OCI-LY7 (cell line): ENCODE results near the gene KDM4B. TPM values are rescaled to one million over a fixed set of nuclear protein-coding genes. Genes with fewer than 3 reads are reported as not detected.

Experiments used
- BruUV-seq: library from RNA; stranded (reverse); fragments of 400-500 nt; replicated peaks from 2 replicates; lab custom pipeline; 2021; lab: Mats Ljungman, UMichigan
- CTCF ChIA-PET: fragments of 300-600 bp; sonication (Branson Sonifier 250); formaldehyde crosslinking; loops from one replicate; lab custom pipeline; 2022; ENCODE audit warnings: antibody characterized with exemption; ENCODE audit not compliant: unreplicated experiment; lab: Charles Lee
- POLR2A ChIA-PET: fragments of 300-600 bp; sonication (Branson Sonifier 250); formaldehyde crosslinking; loops from one replicate; lab custom pipeline; 2022; ENCODE audit warnings: antibody characterized with exemption; lab: Charles Lee
- DNase-seq: peaks from one replicate; pipeline ENCODE4 v3.0.0-alpha.2; 2015; ENCODE audit warnings: low spot score
- H2AFZ ChIP-seq: fragments of 200-600 bp; sonication (generic), shearing (Covaris generic); 2 replicates; pipeline ENCODE4 v1.6.1; 2014; ENCODE audit warnings: mild to moderate bottlenecking, antibody characterized with exemption, low read length, moderate library complexity
- H3K27ac ChIP-seq: fragments of 200-600 bp; sonication (generic); 2 replicates; pipeline ENCODE4 v1.5.1; 2014; ENCODE audit warnings: mixed run types, low read depth, mild to moderate bottlenecking, moderate library complexity, low read length, inconsistent platforms; ENCODE audit not compliant: poor library complexity, severe bottlenecking
- H3K36me3 ChIP-seq: fragments of 200-600 bp; sonication (generic); 2 replicates; pipeline ENCODE4 v1.6.1; 2014; ENCODE audit warnings: mild to moderate bottlenecking, antibody characterized with exemption, low read length, moderate library complexity, mixed read lengths; ENCODE audit not compliant: insufficient read depth
- H3K4me1 ChIP-seq: fragments of 200-600 bp; sonication (generic); 2 replicates; pipeline ENCODE4 v1.5.1; 2014; ENCODE audit warnings: mild to moderate bottlenecking, low read length; ENCODE audit not compliant: insufficient read depth, poor library complexity, severe bottlenecking
- H3K4me2 ChIP-seq: fragments of 200-600 bp; sonication (generic); 2 replicates; pipeline ENCODE4 v1.6.1; 2014; ENCODE audit warnings: mild to moderate bottlenecking, low read length
- H3K4me3 ChIP-seq: fragments of 200-600 bp; sonication (generic); 2 replicates; pipeline ENCODE4 v1.5.1; 2014; ENCODE audit warnings: mild to moderate bottlenecking, low read depth, low read length; ENCODE audit not compliant: poor library complexity, severe bottlenecking
- H3K79me2 ChIP-seq: fragments of 200-600 bp; sonication (generic); 2 replicates; pipeline ENCODE4 v1.6.1; 2016; ENCODE audit warnings: low read depth, mild to moderate bottlenecking, low read length, moderate library complexity, mixed read lengths; ENCODE audit not compliant: insufficient read depth
- H3K9me2 ChIP-seq: fragments of 200-600 bp; sonication (generic); 2 replicates; pipeline ENCODE4 v1.6.1; 2016; ENCODE audit warnings: mild to moderate bottlenecking, low read length, mixed read lengths; ENCODE audit not compliant: insufficient read depth
- H3K9me3 ChIP-seq: fragments of 200-600 bp; sonication (generic); 2 replicates; pipeline ENCODE4 v1.6.1; 2014; ENCODE audit warnings: mild to moderate bottlenecking, mixed run types, low read length, mixed read lengths
- H4K20me1 ChIP-seq: fragments of 200-600 bp; sonication (generic); 2 replicates; pipeline ENCODE4 v1.6.1; 2014; ENCODE audit warnings: mild to moderate bottlenecking, antibody characterized with exemption, low read length, moderate library complexity, mixed read lengths; ENCODE audit not compliant: insufficient read depth
- EZH2phosphoT487 ChIP-seq: fragments of 200-600 bp; sonication (generic); IDR thresholded peaks from 2 replicates; pipeline ENCODE4 v1.6.1; 2018; ENCODE audit warnings: low read depth, borderline replicate concordance, mild to moderate bottlenecking, mixed run types, antibody characterized with exemption, low read length, moderate library complexity, mixed read lengths
- intact Hi-C: fragments of 100-400 bp; cut with micrococcal nuclease; formaldehyde crosslinking; loops from one replicate; pipeline ENCODE4 v1.10.0; 2022; ENCODE audit not compliant: unreplicated experiment
- total RNA-seq, 2 experiments: library from RNA; depleted of rRNA in 1 of 2; stranded (reverse); fragments of >200 nt in 1 of 2; shearing (Covaris generic) in 1 of 2; gene quantifications; 2 replicates each; pipeline ENCODE4 v1.2.3, GENCODE V29; 2014 to 2022
- TF ChIP-seq, protein P1 (sequence below): fragments of 200-600 bp; sonication (generic); conservative IDR thresholded peaks from 2 replicates; pipeline ENCODE4 v1.5.1; 2014; ENCODE audit warnings: mild to moderate bottlenecking, antibody characterized with exemption, low read length, moderate library complexity, mixed read lengths

Gene KDM4B
- total RNA-seq, 2 experiments from 2014 or later: 24.3 to 44.2 TPM

- CTCF ChIA-PET: no interaction called here
- H3K27ac ChIP-seq: no peak overlapping the region
- no peaks in the 10 kb centered on the region for H3K79me2 ChIP-seq
- H3K36me3 ChIP-seq: no peaks in the 10 kb centered on the region
- H3K4me2 ChIP-seq: no peak overlapping the region
- BruUV-seq: no TSS peak
- DNase-seq: no peak
- intact Hi-C loops: loop anchor here (10.0 kb wide), 2 partner anchors 95 to 315 kb away; partner anchors contain the start of gene DPP9
- H3K9me2 ChIP-seq: no peaks in the 10 kb centered on the region
- POLR2A ChIA-PET: no interaction called here
- H4K20me1 ChIP-seq: no peaks in the 10 kb centered on the region
- H3K4me1 ChIP-seq: no peaks in the 10 kb centered on the region
- H2AFZ ChIP-seq: no peak overlapping the region
- TF ChIP-seq EZH2phosphoT487: no peak
- TF ChIP-seq, protein P1, sequence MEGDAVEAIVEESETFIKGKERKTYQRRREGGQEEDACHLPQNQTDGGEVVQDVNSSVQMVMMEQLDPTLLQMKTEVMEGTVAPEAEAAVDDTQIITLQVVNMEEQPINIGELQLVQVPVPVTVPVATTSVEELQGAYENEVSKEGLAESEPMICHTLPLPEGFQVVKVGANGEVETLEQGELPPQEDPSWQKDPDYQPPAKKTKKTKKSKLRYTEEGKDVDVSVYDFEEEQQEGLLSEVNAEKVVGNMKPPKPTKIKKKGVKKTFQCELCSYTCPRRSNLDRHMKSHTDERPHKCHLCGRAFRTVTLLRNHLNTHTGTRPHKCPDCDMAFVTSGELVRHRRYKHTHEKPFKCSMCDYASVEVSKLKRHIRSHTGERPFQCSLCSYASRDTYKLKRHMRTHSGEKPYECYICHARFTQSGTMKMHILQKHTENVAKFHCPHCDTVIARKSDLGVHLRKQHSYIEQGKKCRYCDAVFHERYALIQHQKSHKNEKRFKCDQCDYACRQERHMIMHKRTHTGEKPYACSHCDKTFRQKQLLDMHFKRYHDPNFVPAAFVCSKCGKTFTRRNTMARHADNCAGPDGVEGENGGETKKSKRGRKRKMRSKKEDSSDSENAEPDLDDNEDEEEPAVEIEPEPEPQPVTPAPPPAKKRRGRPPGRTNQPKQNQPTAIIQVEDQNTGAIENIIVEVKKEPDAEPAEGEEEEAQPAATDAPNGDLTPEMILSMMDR: no peak
- no peaks in the 10 kb centered on the region for H3K9me3 ChIP-seq
- no peak overlapping the region for H3K4me3 ChIP-seq
Measured at GRCh38 chr19:5039642-5040543, 71.0 kb downstream of the KDM4B start.

DNA sequence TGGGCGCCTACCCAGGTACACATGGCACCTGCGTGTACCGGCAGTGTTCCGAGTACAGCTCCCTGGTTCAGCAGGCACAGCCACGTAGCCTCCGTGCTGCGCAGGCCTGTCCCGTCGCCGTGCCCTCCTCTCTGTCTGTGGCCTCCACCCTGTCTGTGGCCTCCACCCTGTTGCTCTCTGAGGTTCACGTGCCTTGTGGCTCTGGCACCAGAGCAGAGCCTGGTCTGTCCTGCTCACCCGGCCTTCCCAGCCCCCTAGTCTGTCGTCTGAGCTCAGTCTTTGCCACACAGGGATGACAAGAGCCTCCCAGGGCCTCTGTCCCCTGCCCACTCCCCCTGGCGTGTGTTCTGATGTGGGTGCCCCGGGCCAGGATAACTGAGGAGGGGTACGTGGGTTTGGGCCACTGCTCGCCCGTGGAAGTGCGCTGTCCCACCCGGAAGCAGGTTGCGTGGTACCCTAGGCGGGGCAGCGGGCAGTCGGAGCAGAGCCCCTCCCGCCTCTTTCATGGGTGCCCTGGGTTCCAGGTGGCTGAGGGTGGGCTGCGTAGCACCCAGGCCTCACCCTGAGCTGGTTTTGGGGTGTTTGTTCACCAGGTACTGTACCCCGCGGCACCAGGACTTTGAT is 71.7 kb downstream of the KDM4B start:
- Histone ChIP-seq H3K4me3 (no peak overlapping the region), H4K20me1 (no peaks in the 10 kb centered on the region), H2AFZ (no peak overlapping the region), H3K9me2 (no peaks in the 10 kb centered on the region), H3K4me2 (no peak overlapping the region), H3K79me2 (no peaks in the 10 kb centered on the region), H3K36me3 (no peaks in the 10 kb centered on the region), H3K27ac (no peak overlapping the region), H3K9me3 (no peaks in the 10 kb centered on the region), H3K4me1 (no peaks in the 10 kb centered on the region)
- intact Hi-C loops: loop anchor here (10.0 kb wide), 1 partner anchor 94 kb away; no protein-coding TSS in a partner anchor
- DNase-seq: no peak
- BruUV-seq: no TSS peak
- ChIA-PET CTCF (no interaction called here), POLR2A (no interaction called here)
- TF ChIP-seq EZH2phosphoT487: no peak

GRCh38 chr19:5041168-5041912 is 72.4 kb downstream of the KDM4B start:
- CTCF ChIA-PET: no interaction called here
- Histone ChIP-seq H4K20me1 (no peaks in the 10 kb centered on the region), H3K4me2 (no peak overlapping the region), H3K27ac (no peak overlapping the region), H3K9me2 (no peaks in the 10 kb centered on the region), H3K9me3 (no peaks in the 10 kb centered on the region), H3K79me2 (no peaks in the 10 kb centered on the region), H3K4me3 (no peak overlapping the region), H3K36me3 (no peaks in the 10 kb centered on the region), H2AFZ (no peak overlapping the region), H3K4me1 (no peaks in the 10 kb centered on the region)
- POLR2A ChIA-PET: no interaction called here
- no peak for TF ChIP-seq EZH2phosphoT487
- TF ChIP-seq, protein P1: no peak
- intact Hi-C loops: loop anchor here (10.0 kb wide), 1 partner anchor 93 kb away; no protein-coding TSS in a partner anchor
- no peak for DNase-seq
- no TSS peak for BruUV-seq
